Measurements from ENCODE around the gene MZB1. TPM values are rescaled to one million over a fixed set of nuclear protein-coding genes. Genes with fewer than 3 reads are reported as not detected.

The MZB1 gene
- total and polyA plus RNA-seq, 2 of the 13 experiments (the other 11 are each of a cell fraction or from before 2014, with no cell fraction given) = 0.31 to 0.40 TPM

- no peak overlapping the region for H2AFZ ChIP-seq (ENCODE audit: low read length)
- POLR2A ChIA-PET = interaction anchor here (0.9 kb wide), 1 partner anchor 18 kb away, joined by 4 read pairs; no protein-coding TSS in a partner anchor
- 95% methylated on average over 2 of the region's 2 CpGs for WGBS (ENCODE audit: low lambda C conversion rate)
- FAIRE-seq = no peak
- H3K79me2 ChIP-seq (ENCODE audit: insufficient read depth, low read length) = peaks cover 74% of the 10 kb centered on the region
- no peak for DNase-seq (ENCODE audit: low spot score)
- BruUV-seq (replicated peaks) = no TSS peak
- CTCF ChIA-PET (ENCODE audit: low intra/inter-chr PET ratio, low total read pairs) = no interaction called here
- no peak overlapping the region for H3K9ac ChIP-seq (ENCODE audit: insufficient read depth, low read depth, low read length)
- no peaks in the 10 kb centered on the region; a peak in 1 of 5 replicates for H3K27me3 ChIP-seq (ENCODE audit: control insufficient read depth in 1 of 2, insufficient read depth in 2 of 2, low read length in 2 of 2)
- H3K36me3 ChIP-seq (replicated peaks in 1 of 2; ENCODE audit: control insufficient read depth in 1 of 2, insufficient read depth in 2 of 2, low read length in 2 of 2) = 0 out of 5 replicates have a peak, but pooled peaks cover 0 to 3% of the 10 kb centered on the region in 2 experiments
- no peak overlapping the region for H3K27ac ChIP-seq (ENCODE audit: extremely low read length, insufficient read depth, low read length)
- intact Hi-C loops (cut with micrococcal nuclease; ENCODE audit: unreplicated experiment) = no loop called here
- peaks cover 50% of the 10 kb centered on the region for H4K20me1 ChIP-seq (ENCODE audit: insufficient read depth, low read length)
- peak overlapping the region; percentile 12 to 98 (median 43); a peak in 3 of 6 replicates for H3K4me3 ChIP-seq (replicated peaks in 1 of 3; ENCODE audit: insufficient read depth in 1 of 3, low read depth in 2 of 3, low read length in 3 of 3)
- in situ Hi-C loops (cut with HindIII; ENCODE audit: extremely low pct_ligation_motif_present, low pct_unique_long_range_greater_than_20kb) = no loop called here
- peak overlapping the region; percentile 100 for H3K4me2 ChIP-seq (ENCODE audit: low read depth, low read length)
- TF ChIP-seq ZHX1 (CRISPR knock-in tag; IDR thresholded peaks at IDR 0.05; ENCODE audit: low read depth) = no peak
- no peak for TF ChIP-seq ARHGAP35 (CRISPR knock-in tag; IDR thresholded peaks at IDR 0.05; ENCODE audit: borderline replicate concordance)
- no peak for TF ChIP-seq ATF7 (IDR thresholded peaks at IDR 0.05)
- no peak for TF ChIP-seq ATF7 (CRISPR knock-in tag; IDR thresholded peaks at IDR 0.05)
- no peak for TF ChIP-seq DPF2 (CRISPR knock-in tag; IDR thresholded peaks at IDR 0.05; ENCODE audit: borderline replicate concordance, low read depth)
- no peak for TF ChIP-seq MED1 (CRISPR knock-in tag; IDR thresholded peaks at IDR 0.05)
- no peak for TF ChIP-seq SRSF1 (optimal IDR thresholded peaks at IDR 0.05; ENCODE audit: low read depth, low read length)
- no peak for TF ChIP-seq JUND (CRISPR knock-in tag; IDR thresholded peaks at IDR 0.05)
- TF ChIP-seq ZBTB7A (CRISPR knock-in tag; IDR thresholded peaks at IDR 0.05) = no peak
- no peak for TF ChIP-seq HIC2 (CRISPR knock-in tag; IDR thresholded peaks at IDR 0.05; ENCODE audit: low read depth)
- no peak for TF ChIP-seq SMAD3 (CRISPR knock-in tag; IDR thresholded peaks at IDR 0.05)
- TF ChIP-seq ZNF83 (CRISPR knock-in tag; IDR thresholded peaks at IDR 0.05; ENCODE audit: borderline replicate concordance) = no peak
- TF ChIP-seq ZNF740 (CRISPR knock-in tag; IDR thresholded peaks at IDR 0.05) = no peak
- peaks cover 43% of the 10 kb centered on the region for H3K4me1 ChIP-seq (ENCODE audit: insufficient read depth, low read length)
- H3K9me3 ChIP-seq (ENCODE audit: low read length) = no peaks in the 10 kb centered on the region
- ATAC-seq = no peak
These were observed 45.5 kb downstream of the MZB1 start for GRCh38 chr5:139344177-139344576.
